HPDE6-E6E7 (cell line): ENCODE measurements around the gene DCAF11.
"Not testable (repeated sequence)": the region's sequence is repeated elsewhere in the genome, so short reads cannot be mapped to it uniquely, and the experiment has no call there.

ENCODE experiments used
- DNase-seq: peaks from one replicate; pipeline ENCODE4 v3.0.0; 2011; ENCODE audit warnings: missing footprints; ENCODE audit errors: extremely low spot score

The DCAF11 gene

GRCh38 chr14:24096545-24097181, 17.9 kb upstream of the DCAF11 start:
- no peak for DNase-seq

DNA sequence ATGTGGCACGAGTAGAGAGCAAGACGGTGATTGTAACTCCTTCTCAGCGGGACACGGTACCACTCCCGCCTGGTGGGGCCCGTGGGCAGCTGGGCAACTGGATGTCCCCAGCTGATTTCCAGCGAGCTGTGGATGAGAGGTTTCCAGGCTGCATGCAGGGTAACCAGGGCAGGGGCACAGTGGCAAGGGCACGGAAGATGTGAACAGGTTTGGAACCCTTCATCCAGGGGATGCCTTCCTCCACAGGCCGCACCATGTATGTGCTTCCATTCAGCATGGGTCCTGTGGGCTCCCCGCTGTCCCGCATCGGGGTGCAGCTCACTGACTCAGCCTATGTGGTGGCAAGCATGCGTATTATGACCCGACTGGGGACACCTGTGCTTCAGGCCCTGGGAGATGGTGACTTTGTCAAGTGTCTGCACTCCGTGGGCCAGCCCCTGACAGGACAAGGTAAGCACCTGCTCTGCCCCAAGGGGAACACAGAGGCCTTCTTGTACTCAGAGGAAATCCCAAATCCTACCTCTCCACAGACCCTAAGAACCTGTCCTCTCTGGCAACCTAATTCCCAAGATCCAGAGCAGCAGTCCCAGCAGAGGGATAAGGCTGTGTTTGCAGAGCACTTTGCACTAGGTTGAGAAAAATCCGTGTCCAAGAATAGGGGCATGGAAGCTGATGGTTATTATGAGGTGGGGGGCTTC, 16.2 kb upstream of the DCAF11 start:
- no peak for DNase-seq

DNA sequence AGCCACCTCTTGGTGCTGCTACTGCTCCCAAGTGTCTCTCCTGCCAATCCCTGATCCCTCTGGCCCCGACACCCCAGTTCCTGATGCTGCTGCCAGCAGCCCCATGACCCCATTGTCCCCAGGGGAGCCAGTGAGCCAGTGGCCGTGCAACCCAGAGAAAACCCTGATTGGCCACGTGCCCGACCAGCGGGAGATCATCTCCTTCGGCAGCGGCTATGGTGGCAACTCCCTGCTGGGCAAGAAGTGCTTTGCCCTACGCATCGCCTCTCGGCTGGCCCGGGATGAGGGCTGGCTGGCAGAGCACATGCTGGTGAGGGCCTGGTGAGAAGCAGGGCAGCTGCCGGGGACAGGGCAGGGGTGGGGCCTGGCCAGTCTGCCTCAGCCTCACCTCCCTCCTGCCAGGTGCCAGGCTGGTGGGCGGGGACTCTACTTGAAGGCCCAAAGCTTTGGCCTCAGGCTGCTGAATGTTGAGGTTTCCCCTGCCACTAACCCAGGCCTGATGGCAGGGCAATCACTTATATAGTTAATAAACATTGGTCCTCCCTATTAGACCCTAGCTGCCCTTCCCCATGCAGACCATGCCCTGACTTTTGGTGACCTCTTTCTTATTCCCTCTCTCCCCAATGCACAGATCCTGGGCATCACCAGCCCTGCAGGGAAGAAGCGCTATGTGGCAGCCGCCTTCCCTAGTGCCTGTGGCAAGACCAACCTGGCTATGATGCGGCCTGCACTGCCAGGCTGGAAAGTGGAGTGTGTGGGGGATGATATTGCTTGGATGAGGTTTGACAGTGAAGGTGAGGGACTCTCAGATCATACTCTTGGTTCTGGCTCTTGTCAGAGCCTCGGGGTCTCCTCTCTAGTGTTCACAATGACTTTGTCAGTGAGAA, 15.4 kb upstream of the DCAF11 start:
- DNase-seq, result no peak

DNA sequence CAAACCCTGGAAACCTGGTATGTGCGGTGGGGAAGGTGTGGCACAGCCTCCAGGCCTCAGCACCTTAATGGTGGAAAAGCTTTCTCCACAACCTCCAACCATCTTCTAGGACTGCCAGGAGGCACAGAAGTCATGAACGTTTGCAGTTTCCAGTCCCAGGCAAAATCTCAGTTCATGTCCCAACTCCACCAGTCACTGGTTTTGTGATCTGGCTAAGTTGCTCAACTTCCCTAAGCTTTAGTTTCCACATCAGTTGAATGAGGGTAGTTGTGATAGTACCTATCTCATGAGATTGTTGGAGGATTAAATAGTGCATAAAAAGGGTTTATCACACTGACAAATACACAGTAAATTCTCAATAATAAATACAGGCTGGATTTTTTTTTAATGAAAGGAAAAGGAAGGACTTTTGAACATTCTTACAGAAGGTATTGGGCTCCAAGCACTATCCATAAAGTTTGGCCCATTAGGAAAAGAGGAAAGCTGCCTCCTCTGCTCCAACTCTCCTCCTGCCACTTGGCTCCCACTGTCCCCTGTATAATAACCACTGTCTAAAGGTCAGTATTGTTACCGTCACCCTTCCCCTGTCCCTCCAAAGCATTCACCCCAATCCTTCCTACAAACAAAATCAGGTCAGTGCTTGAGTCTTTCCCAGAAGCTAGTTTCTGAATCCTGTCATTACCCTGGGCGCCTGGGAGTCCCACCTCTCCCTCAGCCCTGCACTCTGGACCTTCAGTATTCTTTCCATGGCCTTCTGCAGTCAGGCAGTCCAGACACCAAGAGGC, 14.2 kb upstream of the DCAF11 start:
- no peak for DNase-seq

- no peak for DNase-seq
Measured at GRCh38 chr14:24100982-24101494, 13.5 kb upstream of the DCAF11 start.

DNA sequence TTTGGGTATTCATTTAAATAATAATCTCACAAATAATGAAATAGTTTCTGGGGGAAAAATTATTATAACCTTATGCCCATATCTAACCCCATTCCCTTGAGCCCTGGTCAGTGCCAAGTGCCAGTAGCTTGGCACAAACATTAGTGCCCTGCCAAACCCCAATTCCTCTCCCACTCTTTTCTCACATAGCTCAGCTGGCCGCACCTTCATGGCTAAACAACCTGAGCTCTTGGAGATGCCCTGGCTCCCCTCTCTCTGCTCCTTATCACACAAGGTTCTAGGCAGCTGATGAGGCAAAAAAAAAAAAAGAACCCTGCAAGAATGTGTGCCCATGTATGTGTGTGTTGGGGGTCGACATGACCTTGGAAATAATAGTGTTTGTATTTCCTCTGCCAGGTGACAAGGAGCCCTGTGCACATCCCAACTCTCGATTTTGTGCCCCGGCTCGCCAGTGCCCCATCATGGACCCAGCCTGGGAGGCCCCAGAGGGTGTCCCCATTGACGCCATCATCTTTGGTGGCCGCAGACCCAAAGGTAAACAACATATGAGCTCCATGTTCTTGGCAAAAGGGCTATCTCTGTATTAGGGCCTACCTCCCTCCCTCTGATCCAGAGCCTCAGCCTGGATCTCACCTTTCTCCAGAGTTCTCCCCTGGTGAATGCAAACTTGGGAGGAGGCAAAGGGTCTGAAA, 12.1 kb upstream of the DCAF11 start:
- DNase-seq, result no peak

GRCh38 chr14:24103451-24103850, 11.1 kb upstream of the DCAF11 start:
- no peak for DNase-seq

GRCh38 chr14:24105609-24106239, 8.9 kb upstream of the DCAF11 start:
- DNase-seq, result not testable (repeated sequence)

DNA sequence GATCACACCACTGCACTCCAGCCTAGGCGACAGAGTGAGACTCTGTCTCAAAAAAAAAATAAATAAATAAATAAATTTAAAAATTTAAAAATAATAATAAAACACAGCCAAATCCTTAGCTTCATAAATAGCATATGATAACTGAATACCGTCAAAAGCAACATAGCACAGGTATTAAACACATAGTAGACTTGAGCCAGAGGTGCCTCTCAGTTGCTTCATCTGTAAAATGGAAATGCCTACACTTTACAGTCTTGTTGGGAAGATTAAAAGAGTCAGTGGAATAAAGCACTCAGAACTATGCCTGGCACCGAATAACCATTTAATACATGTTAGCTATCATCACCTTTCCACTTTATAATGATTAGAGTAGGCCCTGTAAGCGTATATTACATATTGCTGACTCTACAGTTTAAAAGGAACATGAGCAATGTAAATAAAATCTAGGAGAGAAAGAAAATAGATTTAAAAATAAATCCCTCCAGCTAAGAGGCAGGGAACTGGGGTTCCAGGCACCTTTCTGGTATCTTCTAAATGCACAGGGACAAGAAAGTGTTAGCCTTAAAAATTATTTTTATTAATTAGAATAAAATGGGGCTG, 7.8 kb upstream of the DCAF11 start:
- DNase-seq, result no peak

GRCh38 chr14:24108336-24108874, 6.2 kb upstream of the DCAF11 start:
- DNase-seq, result no peak

DNA sequence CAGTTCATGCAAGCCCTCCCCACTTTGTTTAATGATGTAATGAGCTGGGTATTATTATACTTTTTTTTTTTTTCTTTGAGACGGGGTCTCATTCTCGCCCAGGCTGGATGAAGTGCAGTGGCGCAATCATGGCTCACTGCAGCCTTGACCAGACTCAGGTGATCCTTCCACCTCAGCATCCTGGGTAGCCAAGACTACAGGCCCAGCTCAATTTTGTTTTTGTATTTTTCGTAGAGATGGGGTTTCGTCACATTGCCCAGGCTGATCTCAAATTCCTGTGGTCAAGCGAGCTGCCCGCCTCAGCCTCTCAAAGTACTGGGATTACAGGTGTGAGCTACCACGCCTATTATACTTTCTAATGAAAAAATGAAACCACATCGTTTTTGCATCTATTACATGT, 4.5 kb upstream of the DCAF11 start:
- no peak for DNase-seq

DNA sequence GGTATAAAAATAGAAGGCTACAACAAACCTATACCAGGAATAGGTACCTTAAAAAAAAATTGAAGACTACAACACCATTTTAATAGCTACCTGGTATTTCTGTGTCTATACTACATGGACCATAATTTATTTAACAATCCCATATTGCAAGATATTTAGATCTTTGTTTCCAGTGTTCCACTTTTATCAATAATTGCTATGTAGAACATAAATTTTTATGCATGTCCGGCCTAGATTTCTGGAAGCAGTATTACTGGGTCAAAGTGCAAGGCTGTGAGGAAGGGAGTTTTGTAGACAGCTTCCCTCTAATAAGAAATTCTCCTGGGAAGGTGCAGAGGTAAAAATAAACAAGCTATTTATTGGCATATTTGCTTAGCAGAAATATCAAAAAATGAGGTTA, 4.1 kb upstream of the DCAF11 start:
- DNase-seq, result no peak

GRCh38 chr14:24113379-24113800, 1.2 kb upstream of the DCAF11 start:
- DNase-seq, result no peak

GRCh38 chr14:24113801-24114531, 611 bp upstream of the DCAF11 start:
- DNase-seq, result peak; percentile 71

DNA sequence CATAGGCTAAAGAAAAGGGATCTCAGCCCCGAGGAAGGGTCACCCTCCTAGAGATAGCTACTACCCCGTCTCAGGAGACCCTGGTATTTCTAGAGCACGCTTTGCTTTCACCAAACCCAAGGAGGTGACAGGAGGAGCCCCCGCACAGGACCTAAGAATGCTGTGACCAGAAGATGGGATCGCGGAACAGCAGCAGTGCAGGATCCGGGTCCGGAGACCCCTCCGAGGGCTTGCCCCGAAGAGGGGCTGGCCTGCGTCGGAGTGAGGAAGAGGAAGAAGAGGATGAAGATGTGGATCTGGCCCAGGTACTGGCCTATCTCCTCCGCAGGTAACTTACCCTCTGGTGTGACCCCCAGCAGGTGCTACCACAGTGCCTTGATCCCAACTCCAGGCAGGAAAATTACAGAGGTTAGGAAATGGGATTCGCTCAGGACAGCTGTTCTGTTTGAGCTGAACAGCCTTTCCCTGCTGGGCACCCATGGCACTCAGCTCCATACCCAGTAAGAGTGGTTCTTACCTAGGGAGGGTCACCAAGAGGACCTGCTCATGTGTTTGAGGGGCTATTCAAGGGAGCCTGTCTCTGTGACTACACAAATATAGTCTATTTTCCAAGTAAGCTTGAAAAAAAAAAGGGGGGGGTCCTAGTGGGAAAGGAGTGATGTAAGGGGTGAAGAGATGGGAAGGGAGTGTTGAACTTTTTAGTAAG, 998 bp downstream of the DCAF11 start:
- DNase-seq, result no peak

DNA sequence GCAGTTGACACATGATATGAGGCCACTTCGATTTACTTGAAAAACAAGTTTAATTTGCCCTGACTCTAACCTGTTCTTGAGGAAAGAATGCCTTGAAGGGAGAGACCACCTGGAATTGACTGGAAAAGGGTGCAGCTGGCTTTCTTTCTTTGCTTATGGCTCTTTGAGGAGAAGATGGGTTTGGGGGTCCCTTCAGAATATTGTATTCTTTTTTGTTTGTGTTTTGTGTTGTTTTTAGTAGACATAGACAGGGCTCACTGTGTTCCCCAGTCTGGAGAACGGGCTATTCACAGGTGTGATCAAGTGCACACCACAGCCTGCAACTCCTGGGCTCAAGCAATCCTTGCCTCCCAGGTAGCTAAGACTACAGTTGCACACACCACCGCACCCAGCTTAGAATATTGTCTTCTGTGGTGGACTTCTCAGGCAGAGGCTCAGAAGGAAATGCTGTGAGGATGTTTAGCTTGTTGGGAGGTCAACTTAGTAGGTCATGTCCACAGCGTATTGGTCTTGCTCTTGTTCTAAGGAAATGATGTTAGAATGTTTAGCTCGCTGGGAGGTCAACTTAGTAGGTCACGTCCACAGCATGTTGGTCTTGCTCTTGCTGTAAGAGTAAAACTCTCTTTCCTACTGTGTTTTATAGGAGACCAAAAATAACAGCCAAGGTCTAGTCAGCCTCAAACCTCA, 1.7 kb downstream of the DCAF11 start:
- DNase-seq, result no peak

DNA sequence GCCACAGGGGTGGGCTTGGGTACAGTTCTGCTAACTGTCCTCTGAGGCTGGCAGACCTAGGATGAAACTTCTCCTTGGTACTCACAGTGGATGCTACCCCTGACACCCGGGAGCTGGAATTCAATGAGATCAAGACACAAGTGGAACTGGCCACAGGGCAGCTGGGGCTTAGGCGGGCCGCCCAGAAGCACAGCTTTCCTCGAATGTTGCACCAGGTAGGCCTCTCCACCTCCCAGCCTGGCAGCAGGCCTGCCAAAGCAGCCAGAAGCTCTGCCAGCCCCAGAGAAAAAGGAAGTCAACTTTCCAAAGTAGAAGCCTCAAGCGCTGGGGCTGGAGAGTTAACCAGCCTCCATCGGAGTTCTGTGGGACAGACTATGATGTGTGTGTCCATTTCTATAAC, 2.6 kb downstream of the DCAF11 start:
- DNase-seq, result no peak

DNA sequence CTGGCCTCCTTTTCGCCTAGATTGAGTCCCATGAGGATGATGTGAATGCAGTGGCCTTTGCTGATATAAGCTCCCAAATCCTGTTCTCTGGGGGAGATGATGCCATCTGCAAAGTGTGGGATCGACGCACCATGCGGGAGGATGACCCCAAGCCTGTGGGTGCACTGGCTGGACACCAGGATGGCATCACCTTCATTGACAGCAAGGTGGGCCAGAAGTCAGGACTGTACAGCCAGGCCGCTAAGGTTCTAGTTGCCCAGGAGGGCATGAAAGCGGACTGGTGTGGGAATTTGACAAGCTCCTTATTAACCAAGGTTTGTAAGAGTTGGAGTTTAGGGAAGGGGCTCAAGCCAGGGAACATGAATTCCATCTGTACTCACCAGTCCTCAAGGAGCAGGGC, 5.1 kb downstream of the DCAF11 start:
- no peak for DNase-seq
